Measurements from ENCODE around the gene SFI1.

- TF ChIP-seq CTCF (IDR thresholded peaks at IDR 0.05) (no peak), POLR2A (IDR thresholded peaks at IDR 0.05) (no peak)
These were observed 5.8 kb upstream of the SFI1 start for GRCh38 chr22:31490496-31490925.
